ENCODE data around the gene CPA1.
"Not testable (repeated sequence)": the region's sequence is repeated elsewhere in the genome, so short reads cannot be mapped to it uniquely, and the experiment has no call there.

Gene CPA1

DNA sequence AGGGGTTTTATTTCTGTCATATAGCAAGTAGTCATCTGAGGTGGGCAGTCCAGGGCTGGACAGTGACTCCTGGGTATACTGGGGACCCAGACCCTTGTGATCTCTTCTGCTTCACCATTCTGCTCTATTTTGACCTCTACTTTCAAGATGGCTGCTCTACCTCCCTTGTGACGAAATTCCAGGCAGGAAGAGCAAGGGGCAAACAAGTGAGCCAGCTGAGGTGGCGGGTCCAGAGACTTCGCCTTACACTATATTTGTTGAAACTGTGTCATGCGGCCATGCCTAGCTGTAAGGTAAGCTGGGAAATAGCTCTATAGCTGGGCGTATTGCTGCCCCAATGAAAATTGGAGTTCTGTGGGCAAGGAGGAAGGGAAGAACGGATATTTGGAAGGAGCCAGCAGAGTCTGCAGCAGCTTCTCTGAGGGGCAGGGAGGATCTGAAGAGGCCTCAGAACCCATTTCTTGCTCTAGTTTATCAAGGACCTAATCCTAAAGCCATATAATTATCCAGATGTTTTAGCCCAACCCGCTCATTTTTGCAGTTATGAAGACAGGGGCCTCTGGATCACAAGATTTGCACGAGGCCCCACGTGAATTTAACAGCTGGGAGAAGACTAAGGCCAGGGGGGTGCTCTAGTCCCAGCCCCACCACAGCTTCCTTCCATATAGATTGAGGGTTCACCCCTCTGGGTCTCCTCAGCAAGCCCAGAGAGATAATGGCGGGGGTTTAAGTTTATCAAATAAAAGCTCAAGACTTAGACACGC lies 7.7 kb upstream of the CPA1 start:
- DNase-seq (ENCODE audit: low read depth, low spot score) = no peak

DNA sequence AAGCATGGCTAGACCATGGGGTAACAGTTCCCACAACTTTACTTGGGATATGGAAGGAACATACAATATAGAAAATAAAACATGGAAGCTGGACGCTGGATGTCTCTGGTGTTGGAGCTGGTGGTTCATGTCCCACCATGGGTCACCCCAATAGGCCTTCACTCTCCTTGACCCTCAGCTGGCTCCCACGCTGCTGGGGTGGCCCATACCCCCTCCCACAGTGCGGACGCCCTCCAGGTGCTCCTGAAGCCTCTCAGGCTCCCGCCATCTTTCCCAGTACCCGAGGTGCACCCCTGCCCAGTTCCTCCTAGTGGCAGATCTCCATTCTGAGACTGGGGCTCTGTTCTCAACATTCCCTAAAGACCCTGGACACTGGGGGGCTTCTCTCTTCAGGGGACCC lies 5.8 kb upstream of the CPA1 start:
- DNase-seq (ENCODE audit: low read depth, low spot score) = no peak

DNA sequence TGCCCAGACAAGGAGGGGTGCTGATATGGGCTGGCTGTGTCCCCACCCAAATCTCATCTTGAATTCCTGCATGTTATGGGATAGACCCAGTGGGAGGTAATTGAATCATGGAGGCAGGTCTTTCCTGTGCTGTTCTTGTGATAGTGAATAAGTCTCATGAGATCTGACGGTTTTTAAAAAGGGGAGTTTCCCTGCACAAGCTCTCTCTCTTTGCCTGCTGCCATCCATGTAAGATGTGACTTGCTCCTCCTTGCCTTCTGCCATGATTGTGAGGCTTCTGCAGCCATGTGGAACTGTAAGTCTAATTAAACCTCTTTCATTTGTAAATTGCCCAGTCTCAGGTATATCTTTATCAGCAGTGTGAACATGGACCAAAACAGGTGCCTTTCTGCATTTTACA lies 3.8 kb upstream of the CPA1 start:
- not testable (repeated sequence) for DNase-seq (ENCODE audit: low read depth, low spot score)

DNA sequence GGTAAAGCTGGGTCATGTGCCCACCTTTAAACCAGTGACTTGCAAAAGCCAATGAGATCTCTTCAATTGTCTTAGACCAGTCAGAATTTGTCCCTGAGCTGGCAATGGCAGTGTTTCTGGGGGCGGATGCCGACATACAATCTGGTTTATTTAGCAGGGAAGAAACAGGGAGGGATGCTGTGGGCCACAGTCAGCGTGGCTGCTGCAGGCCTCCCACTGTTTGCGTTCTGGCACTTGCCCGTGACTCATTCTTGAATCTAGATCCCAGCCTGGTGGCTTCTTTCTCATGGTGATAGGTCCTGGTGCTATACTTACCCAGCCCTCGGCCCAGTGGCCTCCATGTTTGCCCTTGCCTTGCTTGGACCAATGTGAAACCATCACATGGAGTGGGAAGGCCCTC lies 3.1 kb upstream of the CPA1 start:
- no peak for DNase-seq (ENCODE audit: low read depth, low spot score)

DNA sequence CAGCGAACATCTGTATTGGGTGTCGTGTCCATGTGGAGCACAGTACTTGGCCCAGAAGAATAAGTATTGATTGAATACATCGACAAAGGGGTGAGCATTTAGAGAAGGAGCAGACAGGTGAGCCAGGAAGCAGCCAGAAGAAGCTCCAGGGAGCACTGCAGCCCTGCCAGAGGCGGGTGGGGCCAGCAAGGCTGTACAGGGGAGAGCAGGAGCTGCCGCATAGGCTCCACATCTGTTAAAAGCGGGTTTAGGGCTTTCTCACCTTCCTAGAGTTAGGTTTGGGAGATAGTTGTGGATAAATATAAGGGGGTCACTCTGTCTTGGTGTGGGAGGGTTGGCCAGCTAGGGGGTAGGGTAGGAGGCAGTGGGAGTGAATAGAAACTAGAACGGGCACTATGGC lies 1.3 kb upstream of the CPA1 start:
- no peak for DNase-seq (ENCODE audit: low read depth, low spot score)

DNA sequence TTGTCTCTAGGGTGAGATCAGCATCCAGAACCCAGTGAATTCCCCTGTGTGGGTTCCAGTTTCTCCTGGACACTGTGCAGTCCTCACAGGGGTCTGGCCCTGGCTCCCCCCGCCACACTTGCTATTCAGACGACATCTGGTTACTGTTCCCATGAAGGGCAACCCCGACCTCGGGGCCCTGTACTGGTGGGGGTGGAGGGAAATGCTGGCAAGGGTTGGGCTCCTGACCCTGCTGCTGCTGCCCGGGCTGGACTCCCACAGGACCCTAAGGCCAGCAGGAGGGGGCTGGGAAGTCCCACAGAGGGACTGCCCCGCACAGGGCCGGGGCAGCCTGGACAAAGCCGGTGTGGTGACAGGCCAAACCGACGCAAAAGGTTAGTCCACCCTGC lies 768 bp upstream of the CPA1 start:
- no peak for DNase-seq (ENCODE audit: low read depth, low spot score)

DNA sequence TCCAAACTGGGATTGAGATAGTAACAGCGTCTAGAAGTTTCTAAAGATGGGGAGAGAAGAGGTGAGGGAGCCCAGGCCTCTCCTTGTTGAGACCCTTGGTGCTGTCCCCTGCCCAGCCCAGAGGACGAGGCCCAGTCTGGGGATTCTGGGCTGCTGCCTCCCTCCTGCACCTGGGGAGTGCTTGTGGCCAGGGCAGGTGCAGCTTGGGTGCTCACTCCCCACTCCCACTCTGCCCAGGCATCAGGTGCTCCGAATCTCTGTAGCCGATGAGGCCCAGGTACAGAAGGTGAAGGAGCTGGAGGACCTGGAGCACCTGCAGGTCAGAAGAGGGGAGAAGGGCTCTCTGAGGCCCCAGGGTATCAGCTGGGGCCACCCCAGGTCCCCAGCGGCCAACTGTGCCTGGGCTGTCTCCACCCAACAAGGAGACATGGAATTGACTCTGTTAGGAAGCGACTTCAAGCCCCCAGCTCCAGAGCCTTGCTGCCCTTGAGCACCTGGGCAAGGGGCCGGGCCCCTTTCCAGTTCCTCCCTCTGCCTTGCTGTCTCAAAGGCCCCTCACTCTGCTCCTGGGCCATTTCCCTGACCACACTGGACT lies 664 bp downstream of the CPA1 start:
- no peak for DNase-seq (ENCODE audit: low read depth, low spot score)

DNA sequence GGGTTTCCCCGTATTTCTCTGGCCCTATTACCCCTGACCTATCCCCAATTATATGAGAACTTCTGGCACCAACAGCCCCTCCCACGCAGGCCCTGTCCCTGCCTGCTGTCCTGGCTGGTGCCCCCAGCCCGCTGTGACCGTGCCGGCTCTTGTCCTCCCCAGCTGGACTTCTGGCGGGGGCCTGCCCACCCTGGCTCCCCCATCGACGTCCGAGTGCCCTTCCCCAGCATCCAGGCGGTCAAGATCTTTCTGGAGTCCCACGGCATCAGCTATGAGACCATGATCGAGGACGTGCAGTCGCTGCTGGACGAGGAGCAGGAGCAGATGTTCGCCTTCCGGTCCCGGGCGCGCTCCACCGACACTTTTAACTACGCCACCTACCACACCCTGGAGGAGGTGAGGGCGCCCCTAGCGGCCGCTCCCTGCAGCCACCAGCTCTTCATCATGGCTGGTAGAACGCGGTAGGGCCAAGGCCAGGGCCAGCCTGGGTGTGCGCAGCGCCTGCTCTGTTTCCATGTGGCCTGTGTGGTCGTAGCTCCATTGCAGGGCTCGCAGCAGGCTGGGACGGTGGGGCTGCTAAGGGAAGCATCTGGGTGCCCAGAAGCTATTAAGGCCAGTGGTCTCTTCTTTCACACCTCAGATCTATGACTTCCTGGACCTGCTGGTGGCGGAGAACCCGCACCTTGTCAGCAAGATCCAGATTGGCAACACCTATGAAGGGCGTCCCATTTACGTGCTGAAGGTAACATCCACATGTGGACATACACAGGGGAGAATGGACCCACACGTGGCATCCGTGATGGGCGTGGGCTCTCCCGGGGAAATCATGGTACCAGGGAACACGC lies 1.4 kb downstream of the CPA1 start:
- no peak for DNase-seq (ENCODE audit: low read depth, low spot score)

DNA sequence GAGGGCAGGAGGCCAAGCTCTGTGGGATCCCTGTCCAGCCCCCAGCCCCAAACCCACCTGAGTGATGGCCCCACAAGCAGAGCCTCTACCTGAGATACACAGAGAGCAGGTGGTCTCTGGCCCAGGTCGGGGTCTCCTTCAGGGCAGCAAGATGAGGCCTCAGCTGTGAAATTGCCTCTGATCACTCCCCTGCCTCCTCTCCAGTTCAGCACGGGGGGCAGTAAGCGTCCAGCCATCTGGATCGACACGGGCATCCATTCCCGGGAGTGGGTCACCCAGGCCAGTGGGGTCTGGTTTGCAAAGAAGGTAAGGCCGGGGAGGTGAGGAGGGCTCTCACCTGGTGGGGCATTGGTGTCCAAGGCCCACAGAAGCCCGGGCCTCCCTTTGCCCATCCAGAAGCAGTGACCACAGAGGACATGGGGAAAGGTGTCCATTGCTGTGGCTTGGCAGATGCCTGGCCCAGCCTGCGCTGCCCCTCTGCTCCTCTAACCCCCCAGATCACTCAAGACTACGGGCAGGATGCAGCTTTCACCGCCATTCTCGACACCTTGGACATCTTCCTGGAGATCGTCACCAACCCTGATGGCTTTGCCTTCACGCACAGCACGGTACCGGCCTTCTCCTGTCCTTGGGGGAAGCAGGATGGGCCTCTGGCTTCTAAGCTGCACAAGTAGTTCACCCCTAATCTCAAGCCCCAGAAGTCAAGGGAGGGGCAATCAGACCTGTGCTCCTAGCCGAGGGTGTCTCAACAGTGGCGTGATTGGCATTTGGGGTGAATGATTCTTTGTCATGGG lies 3.1 kb downstream of the CPA1 start:
- DNase-seq (ENCODE audit: low read depth, low spot score) = no peak

DNA sequence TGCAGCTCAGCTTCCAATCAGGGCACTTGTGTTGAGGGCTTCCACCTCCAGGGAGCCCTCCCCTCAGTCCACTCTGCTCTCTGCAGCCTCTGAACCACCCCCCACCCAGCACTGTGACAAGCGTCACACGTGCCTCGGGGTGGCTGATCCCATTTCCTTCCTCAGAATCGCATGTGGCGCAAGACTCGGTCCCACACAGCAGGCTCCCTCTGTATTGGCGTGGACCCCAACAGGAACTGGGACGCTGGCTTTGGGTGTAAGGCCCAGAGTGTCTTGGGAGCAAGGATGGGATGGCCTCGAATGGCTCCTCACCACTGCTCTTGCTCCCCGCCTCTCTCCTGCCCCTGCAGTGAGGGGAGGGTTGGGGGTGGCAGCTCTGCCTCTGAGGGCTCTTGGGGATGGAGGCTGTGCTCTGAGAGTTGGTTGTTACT lies 4.1 kb downstream of the CPA1 start:
- DNase-seq (ENCODE audit: low read depth, low spot score) = no peak

DNA sequence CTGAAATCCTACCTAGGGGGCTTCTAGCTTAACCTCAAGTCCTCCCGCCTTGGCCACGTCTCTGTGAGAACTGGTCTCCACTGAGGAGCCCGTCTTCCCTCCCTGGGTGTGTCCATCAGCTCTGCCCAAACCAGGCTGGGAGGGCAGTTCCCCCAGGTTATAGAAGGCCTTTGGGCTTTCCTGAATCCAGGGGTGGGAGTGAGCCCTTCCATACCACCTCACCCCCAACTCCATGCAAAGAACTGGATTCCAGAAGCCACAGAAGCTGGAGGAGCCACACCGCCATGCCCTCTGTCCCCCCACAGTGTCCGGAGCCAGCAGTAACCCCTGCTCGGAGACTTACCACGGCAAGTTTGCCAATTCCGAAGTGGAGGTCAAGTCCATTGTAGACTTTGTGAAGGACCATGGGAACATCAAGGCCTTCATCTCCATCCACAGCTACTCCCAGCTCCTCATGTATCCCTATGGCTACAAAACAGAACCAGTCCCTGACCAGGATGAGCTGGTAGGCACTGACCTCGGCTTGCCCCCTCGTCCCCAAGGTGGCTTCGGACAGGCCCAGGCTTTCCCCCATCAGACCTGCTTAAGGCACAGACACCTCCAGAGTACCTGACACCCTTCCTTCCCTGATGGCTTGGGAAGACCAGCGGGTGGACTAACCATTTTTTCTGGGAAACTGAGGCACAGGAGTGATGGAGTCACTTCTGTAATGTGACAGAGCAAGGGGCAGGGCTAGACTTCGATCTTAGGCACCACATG lies 4.7 kb downstream of the CPA1 start:
- no peak for DNase-seq (ENCODE audit: low read depth, low spot score)

DNA sequence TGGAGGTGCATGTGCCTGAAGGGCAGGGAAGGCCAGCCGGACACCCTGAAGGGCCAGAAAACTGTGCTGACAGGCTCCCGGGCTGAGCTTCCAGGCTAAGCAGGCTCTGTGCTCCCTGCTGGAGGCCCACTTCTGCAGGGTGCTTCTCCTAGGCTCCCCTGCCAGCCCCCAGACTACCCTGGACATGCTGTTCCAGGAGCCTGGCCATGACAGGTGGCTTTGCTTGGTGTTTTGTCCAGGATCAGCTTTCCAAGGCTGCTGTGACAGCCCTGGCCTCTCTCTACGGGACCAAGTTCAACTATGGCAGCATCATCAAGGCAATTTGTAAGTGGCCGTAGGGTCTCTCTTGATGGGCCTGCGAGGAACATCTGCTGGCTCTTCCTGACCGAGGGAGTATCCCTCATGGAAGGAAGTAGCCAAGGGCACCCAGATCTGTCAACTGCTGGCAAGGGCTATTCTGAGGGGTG lies 5.3 kb downstream of the CPA1 start:
- no peak for DNase-seq (ENCODE audit: low read depth, low spot score)

DNA sequence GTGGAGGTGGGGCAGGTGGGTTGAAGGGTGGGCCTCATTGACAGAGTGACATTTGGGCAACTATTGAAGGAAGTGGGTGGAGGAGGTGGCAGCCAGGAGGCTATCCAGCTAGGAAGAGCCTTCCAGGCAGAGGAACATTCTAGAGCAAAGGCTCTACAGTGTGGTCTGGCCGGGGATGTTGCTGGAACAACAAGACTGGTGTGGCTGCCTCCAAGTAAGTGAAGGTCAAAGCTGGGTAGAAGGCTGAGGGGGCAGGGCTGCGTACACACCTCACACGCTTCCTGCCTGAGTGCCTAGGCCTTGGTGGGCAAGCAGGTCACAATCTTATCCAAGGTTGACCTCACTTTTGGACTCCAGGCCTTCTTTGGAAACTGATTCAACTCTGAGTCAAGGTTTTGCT lies 6.6 kb downstream of the CPA1 start:
- no peak for DNase-seq (ENCODE audit: low read depth, low spot score)

DNA sequence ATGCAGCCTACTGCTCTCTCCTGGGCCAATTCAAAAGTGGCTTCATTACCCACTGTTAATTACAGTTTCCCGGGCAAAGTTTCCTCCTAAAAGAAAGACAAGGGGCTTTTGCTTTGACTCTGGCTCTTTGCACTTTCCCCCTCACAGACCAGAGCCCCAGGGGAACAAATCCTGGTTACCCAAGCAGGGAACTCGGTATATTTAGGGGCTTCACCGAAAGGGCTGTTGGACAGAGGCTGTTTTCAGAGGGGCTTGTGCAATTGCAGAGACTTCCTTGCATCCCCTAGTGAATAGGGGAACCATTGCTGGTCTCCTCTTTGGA lies 7.0 kb downstream of the CPA1 start:
- no peak for DNase-seq (ENCODE audit: low read depth, low spot score)

DNA sequence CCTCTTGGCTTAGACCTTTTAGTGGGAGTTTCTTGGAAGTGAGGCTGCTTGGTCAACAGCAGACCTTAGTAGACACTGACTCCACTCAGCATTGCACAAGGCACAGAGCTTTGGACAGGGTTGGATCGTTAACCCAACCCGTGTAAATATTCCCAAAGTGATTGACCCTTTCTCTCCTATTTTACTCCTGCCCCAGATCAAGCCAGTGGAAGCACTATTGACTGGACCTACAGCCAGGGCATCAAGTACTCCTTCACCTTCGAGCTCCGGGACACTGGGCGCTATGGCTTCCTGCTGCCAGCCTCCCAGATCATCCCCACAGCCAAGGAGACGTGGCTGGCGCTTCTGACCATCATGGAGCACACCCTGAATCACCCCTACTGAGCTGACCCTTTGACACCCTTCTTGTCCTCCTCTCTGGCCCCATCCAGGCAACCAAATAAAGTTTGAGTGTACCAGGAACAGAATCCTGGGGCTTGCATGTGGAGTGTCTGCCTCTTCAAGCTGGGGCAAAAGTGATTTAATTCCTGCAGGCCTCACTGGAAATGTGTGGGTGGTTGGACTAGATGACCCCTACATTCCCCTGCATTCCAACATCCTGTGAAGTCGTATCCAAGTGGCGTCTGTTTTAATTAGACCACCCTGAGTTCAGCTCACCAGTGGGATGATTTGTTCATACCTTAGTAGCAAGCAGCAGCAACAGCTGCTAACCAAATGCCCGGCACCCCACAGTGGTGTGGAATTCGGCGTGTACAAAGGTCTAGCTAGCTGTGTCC lies 7.5 kb downstream of the CPA1 start:
- DNase-seq (ENCODE audit: low read depth, low spot score) = peak; percentile 76

DNA sequence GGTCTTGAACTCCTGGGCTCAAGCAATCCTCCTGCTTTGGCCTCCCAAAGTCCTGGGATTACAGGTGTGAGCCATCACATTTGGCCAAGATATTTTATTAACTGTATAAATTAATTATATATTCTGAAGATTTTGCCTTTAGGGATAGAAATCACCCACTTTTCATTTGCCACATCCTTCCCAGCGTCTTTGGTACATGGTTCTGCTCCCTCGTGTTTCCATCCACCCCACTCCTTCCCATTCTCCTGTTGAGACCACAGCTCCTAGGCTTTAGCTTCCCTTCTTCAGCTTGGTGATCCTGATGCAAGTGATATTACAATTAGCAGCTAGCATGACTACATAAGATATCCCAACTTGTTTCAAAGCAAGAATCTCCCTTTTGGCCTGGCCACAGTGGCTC lies 8.4 kb downstream of the CPA1 start:
- no peak for DNase-seq (ENCODE audit: low read depth, low spot score)

DNA sequence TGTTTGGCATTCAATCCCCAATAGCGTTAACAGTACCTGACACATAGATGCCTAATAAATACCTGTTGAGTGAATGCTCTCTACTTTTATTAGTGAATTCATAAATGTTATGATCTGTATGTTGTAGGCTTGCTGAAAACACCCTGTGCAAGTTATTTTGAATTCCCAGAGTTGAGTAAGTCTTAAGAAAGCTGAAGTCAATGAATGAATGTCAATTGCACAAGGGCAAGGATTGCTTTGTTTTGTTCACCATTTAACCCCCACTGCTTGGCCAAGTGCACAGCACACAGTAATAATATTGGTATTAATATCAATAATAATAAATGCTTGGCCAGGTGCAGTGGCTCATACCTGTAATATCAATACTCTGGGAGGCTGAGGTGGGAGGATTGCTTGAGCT lies 10.2 kb downstream of the CPA1 start:
- DNase-seq (ENCODE audit: low read depth, low spot score) = no peak

DNA sequence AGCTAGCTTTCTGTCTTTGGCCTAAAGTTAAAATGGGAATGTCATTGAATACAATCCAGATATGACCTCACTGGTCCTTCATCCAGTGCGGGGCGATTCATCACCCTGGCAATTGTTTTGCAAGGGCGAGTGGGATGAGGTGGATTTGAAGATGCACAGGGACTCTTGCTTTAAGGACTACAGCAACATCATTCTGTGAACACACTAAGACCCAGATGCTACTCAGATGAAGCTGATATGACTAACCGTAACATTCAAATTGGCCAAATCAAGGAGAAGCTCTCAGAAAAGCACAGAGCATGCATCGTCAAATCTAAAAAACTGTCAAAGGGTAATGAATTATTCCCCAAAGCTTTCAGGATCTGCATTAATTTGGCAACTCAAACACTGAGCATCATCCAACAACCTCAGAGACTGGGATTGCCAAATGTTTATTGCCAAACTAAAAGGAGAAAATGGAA lies 12.8 kb downstream of the CPA1 start:
- DNase-seq (ENCODE audit: low read depth, low spot score) = no peak

DNA sequence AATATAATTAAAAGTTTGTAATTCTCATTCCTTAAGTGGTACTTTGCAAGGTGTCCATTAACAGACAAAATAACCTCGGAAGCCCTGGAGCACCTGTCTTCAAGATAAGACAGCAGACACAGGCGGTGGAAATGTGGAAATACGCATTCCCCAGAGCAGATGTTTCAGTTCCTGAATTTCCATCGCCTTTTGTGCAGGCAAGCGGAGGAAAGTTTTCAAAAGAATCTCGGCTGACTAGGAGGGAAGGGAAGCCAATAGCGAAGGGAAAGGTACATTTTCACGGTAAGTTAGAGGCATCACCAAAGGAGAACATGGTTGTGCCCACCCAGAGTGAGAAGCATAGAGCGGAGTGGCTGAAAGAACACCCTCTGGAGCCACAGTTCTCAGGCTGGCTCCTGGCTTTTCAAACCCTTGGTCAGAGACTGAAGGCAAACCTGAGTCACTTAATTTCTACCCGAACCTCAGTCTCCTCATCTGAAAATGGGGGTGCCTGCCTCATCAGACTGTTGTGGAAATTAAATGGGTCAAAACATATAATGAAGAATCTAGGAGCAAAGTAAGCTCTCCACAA lies 13.6 kb downstream of the CPA1 start:
- no peak for DNase-seq (ENCODE audit: low read depth, low spot score)
